T-helper 1 cell treated with Interleukin-12 subunit alpha and Interleukin-12 subunit beta and Interleukin-4 antibody, amounts not matched to agents 30 ng/mL and 1 ng/mL, for 36 hours (primary cell): Measurements from ENCODE around the gene KRT83. TPM values are rescaled to one million over a fixed set of nuclear protein-coding genes. Genes with fewer than 3 reads are reported as not detected.

Experiments used
- intact Hi-C: fragments of 100-400 bp; cut with micrococcal nuclease; formaldehyde crosslinking; loops from one replicate; pipeline ENCODE4 v1.15.1; 2024
- total RNA-seq: library from RNA; stranded (reverse); gene quantifications from 2 replicates; pipeline ENCODE4 v1.2.3, GENCODE V29; 2022

Gene KRT83
- total RNA-seq, 1 donor from 2014 or later = not detected

- intact Hi-C loops = no loop called here
Measured at GRCh38 chr12:52267266-52267665, 53.9 kb downstream of the KRT83 start.

GRCh38 chr12:52266514-52266913 lies 54.7 kb downstream of the KRT83 start:
- intact Hi-C loops = no loop called here

- intact Hi-C loops = loop anchor here (5.0 kb wide), 1 partner anchor 42 kb away; no protein-coding TSS in a partner anchor
Measured at GRCh38 chr12:52264435-52264825, 56.8 kb downstream of the KRT83 start.

Other genes with a start within 250 kb of the KRT83 start
- gene SMIM41, start 241.7 kb downstream of the KRT83 start, total RNA-seq = 0.25 TPM in 1 of 2 replicates, not detected in the other
- not detected in 2 replicates for gene KRT80, start 129.4 kb downstream of the KRT83 start, total RNA-seq
- 53.6 and 56.8 TPM in 2 replicates for gene KRT7, start 88.2 kb downstream of the KRT83 start, total RNA-seq
- gene KRT86, start 46.8 kb downstream of the KRT83 start, total RNA-seq = 1.9 and 3.4 TPM in 2 replicates
- not detected in 2 replicates for gene KRT81, start 29.9 kb downstream of the KRT83 start, total RNA-seq
- not detected in 2 replicates for gene KRT85, start 46.1 kb upstream of the KRT83 start, total RNA-seq
- gene KRT84, start 64.3 kb upstream of the KRT83 start, total RNA-seq = not detected in 2 replicates
- gene KRT82, start 84.9 kb upstream of the KRT83 start, total RNA-seq = not detected in 2 replicates
- not detected in 2 replicates for gene KRT75, start 113.0 kb upstream of the KRT83 start, total RNA-seq
- not detected in 2 replicates for gene KRT6B, start 130.7 kb upstream of the KRT83 start, total RNA-seq
- not detected in 2 replicates for gene KRT6C, start 152.4 kb upstream of the KRT83 start, total RNA-seq
- gene KRT6A, start 171.9 kb upstream of the KRT83 start, total RNA-seq = not detected in 2 replicates
- not detected in 2 replicates for gene KRT5, start 199.0 kb upstream of the KRT83 start, total RNA-seq
- not detected in 2 replicates for gene KRT71, start 231.7 kb upstream of the KRT83 start, total RNA-seq